HG03175 (cell line): ENCODE data around the gene PDCL2.

Experiments
- ATAC-seq: cut with Tn5 transposase; IDR thresholded peaks from one replicate; pipeline ENCODE4 v1.9.1; 2021; ENCODE audit warnings: mild to moderate bottlenecking, moderate library complexity; ENCODE audit not compliant: unreplicated experiment

Gene PDCL2

DNA sequence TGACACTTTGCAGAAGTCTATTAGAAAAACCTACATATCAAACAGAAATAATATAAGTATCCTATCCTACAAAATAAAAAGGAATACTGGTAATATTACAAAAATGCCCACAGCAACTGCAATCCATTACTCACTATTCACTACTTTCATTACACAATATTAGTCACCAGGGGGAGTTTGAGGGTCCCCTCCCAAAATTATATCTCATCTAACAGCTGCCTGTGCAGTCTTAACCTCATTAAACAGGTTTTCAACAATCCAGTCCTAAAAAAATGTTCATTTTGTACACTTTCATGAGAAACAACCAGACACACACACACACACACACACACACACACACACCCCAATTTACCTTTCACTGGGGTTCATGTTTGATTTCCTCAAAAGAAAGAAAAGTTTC lies 48.2 kb downstream of the PDCL2 start:
- no peak for ATAC-seq

DNA sequence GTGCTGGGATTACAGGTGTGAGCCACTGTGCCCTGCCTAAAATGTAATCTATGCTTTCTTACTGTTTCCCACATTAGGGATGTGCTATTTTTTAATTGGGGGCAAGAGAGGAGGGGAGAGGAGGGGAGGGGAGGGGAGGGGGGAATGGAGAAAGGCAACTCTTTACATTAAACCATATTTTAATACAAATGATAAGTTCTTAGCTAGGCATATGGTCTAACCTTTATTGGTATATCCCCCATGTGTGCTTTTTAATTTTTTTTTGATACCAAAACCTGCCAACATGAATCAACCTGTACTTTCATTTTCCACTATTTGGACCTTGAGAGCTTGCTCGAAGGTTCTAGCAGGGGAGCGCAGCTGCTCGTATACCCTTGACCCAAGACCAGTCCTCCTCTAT lies 51.8 kb downstream of the PDCL2 start:
- ATAC-seq, result no peak

DNA sequence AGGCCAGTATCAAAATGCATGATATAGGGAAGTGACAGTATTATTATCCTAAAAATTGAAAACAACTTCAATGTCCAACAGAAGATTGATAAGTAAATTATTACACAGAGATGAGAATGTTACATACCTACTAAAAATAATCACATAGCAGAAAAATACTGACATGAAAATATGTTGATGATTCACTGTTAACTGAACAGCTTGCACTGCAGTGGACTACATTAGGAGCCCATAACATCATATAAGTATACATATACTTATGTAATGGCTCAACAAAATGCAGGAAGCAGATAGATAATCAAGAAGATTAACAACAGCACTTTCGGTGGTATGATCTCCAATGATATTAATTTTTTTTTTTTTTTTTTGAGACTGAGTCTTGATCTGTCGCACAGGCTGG lies 52.4 kb downstream of the PDCL2 start:
- ATAC-seq, result no peak

DNA sequence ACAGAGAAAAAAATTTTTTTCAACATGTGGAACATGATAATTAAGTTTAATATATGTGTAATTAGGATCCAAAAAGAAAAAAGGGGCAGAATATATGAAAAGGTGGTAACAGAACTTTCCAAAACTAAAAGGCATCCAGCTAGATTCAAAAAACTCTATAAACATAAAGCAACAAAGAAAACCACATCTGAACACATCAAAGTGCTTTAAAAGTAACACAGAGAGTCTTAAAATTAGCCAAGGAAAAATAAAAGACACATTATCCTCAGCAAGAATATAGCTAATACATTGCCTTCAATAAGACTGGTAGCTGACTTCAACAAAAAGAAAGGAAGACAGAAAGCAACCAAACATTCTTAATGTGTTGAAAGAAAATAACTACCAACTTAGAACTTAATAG lies 53.5 kb downstream of the PDCL2 start:
- no peak for ATAC-seq

DNA sequence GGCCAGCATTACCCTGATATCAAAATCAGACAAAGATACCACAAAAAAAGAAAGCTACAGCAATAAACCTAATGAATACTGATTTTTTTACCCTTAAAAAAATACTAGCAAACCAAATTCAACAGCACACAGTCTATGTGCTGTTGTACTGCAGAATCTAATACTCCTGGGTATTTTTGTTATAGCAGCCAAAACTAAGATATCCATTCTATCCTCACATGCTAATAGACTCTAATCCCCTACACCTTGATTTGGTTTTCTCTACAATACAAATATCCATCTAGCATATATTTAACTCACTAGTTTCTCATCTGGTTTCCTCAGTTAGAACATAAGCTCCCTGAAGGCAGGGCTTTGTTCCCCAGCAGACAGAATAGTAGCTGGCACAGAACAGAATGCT lies 57.7 kb downstream of the PDCL2 start:
- ATAC-seq, result no peak

DNA sequence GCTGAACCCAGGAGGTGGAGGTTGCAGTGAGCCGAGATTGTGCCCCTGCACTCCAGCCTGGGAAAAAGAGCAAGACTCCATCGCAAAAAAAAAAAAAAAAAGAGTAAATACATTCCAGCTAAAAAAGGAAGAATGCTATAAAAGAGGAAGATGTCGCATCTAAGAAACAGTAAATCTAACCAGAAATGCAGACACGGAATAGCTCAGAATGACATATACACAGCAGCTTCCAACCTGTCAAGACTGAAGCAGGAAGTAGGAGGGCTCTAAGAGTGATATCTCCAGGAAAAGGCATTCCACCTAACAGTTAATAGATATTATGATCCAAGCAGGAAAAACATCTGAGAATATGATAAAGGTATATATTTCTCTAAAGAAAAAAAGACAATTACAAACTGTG lies 61.4 kb downstream of the PDCL2 start:
- no peak for ATAC-seq

DNA sequence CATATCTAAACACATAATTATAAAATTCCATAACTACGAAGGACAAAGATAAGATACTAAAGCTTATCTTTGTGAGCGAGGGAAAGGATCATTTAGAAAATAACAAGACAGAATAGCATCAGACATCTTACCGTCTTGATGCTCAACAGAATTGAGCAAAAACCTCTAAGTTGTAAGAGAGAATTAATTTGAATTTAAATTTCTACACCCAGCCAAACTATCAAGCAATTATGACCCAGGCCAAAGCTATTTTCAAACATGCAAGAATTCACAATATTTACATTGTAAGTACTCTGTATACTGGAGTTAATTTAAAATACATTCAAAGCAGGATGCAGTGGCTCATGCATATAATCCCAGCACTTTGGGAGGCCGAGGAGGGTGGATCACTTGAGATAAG lies 61.9 kb downstream of the PDCL2 start:
- no peak for ATAC-seq

DNA sequence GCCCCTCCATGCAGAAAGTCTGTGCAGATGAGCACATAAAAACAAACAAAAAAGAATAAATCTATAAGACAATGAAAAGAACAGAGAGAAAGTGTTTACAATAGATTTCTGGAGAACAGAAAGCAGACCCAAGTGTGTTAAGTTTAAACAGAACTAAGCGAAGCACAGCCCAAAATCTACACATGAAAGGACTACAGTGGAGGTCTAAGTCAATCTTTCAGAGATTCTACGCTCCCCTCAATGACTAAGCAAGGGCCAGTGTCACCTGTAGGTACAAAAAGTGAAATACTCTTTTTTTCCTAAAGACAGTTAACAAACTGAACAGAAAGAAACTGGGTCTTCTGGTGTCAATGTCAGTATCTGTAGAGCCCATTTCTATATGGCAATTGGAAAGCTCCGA lies 63.6 kb downstream of the PDCL2 start:
- no peak for ATAC-seq

DNA sequence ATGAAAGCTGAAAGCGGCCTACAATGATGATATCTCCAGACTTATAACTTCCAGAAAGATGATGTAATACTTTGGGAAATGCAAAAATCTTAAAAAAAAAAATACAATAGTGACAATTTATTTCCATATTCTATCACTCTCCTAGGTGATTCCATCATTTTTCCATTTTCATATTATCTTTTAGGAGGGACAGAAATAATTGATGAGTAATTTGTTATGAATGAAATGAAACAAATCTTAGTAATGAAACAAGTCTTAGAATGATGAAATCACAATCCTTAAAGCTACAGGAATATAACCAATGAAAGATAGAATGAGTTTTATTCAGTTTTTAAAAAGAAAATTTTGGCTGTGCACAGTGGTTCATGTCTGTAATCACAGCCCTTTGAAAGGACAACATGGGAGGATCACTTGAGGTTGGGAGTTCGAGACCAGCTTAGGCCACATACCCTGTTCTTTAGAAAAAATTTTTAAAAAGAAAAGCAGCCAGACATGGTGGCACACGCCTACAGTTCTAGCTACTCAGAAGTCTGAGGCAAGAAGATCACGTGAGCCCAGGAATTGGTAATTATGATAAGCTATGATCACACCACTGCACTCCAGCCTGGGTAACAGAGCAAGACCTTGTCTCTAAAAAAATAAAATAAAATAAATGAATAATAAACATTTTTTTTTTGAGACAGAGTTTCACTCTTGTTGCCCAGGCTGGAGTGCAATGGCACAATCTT lies 67.0 kb downstream of the PDCL2 start:
- no peak for ATAC-seq

DNA sequence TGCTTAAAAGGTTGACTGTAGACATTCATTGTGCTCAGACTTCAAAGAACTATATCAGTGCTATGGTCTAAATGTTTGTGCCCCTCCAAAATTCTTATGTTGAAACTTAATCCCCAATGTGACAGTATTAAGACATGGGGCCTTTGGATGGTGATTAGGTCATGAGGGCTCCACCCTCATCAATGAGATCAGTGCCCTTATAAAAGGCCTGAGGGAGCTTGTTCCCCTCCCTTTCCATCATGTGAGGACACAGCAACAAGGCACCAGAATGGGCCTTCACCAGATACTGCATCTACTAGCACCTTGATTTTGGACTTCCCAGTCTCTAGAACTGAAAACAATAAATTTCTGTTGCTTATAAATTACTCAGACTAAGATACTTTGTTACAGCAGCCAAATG lies 73.6 kb downstream of the PDCL2 start:
- ATAC-seq, result no peak

DNA sequence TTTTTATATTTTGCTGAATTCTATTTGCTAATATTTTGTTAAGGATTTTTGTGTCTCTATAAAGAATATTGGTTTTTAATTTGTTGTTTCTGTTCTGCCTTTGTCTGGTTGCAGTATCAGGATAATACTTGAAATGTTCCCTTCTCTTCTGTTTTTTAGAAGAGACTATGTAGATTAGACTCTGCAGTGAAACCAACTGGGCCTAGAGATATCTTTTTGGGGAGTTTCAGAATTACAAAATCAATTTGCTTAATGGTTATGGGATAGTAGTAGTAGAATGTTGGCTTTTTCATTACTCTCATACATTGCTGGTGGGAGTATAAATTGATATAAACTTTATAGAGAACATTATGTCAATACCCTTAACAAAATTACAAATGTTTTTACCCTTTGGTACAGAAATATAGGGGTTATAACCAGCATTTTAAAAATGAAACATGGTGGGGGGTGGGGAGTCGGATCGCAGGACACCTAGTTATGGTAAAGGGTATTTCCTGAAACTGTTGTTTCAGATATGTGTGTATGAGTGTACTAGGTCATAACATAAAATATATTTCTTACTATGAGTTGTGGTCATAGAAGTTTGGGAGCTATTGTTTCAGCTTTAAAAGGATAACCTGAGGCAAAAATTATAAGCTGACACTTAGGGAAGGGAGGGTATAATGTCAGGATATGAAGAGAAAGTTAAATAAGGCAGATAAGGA lies 74.4 kb downstream of the PDCL2 start:
- no peak for ATAC-seq

DNA sequence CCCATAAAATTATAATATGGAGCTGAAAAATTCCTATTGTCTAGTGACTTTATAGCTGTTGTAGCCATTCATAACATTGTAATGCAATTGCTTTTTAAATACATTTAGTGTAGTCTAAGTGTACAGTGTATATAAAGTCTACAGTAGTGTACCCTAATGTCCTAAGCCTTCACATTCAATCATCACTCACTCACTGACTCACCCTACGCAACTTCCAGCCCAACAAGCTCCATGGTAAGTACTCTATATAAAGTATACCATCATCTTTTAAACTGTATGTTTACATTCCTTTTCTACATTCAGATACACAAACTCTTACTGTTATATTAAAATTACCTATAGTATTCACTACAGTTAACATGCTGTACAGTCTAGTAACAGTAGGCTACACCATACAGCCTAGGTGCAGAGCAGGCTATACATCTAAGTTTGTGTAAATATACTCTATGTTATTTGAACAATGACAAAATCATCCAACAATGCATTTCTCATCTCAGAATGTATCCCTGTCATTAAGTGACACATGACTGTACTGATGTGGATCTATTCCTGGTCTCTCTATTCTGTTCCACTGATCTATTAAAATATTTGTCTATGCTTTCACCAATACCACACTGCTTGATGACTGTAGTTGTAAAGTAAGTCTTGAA lies 79.0 kb downstream of the PDCL2 start:
- ATAC-seq, result no peak

DNA sequence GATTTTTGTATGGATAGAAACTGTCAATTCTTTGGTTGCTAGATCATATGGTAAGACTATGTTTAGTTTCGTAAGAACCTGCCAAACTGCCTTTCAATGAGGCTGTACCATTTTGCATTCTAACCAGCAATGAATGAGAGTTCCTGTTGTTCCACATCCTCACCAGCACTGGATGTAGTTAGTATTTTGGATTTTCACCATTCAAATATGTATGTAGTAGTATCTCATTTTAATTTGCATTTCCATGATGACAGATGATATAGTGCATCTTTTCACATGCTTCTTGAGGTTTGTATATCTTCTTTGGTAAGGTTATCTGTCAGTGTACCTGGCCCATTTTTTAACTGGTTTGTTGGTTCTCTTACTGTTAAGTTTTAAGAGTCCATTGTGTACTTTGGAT lies 80.0 kb downstream of the PDCL2 start:
- no peak for ATAC-seq

DNA sequence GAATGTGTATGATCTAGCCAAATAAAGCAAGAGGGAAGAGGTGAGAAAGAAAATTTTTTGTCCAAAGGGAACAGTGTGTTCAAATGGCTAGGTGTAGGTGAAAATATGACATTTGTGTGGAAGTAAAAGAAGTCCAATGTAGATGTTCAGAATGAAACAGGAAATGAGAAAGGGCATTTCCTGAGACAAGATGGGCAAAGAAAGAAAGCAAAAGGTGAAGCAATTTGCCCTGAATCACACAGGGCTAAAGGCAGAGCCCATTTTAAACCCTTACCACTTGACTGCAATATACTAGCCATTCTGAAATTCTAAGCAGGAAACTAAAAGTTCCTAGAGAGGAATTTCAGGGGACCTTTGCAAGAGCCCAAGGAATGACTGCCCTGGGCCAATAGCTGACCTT lies 81.4 kb downstream of the PDCL2 start:
- ATAC-seq, result no peak

DNA sequence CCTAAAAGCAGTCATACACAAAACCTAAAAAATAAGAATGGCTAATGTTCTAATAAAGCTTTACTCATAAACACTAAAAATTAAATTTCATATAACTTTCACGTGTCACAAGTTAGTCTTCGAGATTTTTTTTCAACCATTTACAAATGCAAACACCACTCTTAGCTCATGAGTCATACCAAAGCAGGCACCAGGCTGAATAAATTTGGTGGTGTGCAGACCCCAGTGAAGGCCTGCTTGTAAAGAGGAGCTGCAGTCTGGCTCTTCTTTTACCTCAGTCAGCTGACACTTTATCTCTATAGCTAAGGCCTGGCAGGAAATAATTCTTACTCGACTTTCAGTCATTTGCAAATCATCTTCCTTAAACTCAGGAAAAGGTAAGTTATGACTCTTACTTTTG lies 82.8 kb downstream of the PDCL2 start:
- ATAC-seq, result no peak

DNA sequence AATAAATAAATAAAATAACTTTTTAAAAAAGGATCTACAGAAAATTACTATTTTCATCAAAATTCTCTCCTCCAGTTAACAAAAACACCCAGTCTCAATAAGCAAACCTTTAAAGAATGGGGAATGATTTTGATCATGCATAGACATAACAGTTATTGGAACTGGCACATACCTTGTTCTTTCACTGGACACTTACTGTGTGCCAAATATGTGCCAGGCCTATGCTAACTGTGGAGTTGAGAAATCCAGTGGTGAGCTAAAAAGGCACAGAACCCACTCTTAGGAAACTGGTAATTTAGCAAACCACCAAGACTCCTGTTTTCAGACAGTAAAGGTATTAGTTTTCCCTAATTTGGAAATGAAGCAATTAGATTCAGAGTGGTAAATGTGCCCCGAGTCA lies 84.4 kb downstream of the PDCL2 start:
- ATAC-seq, result no peak
